ENCODE data around the gene LRRFIP2.

DNA sequence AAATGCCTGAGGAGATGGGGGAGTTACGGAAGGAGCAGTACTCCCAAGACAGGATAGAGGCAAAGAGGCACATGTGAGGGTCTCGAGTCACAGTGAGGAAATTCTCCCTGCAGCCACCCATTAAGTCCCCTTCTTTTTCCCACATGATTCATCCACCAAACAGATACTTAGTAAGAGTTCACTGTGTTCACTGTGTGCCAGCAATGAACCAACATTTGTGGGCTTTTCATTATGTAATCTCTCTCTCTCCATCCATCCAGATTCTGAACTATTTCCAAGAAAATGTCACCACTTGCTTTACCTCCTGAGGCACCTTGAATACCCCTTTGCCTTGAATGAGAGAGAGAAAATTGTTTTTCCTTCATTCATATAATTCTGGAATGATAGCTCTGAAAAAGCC, 24.6 kb upstream of the LRRFIP2 start:
- TF ChIP-seq CTCF (IDR thresholded peaks at IDR 0.05) (no peak), EZH2 (IDR thresholded peaks at IDR 0.05) (no peak), EZH2phosphoT487 (IDR thresholded peaks at IDR 0.05) (no peak)
